PC-3 (cell line): Measurements from ENCODE around the gene WDR1. TPM values are rescaled to one million over a fixed set of nuclear protein-coding genes. Genes with fewer than 3 reads are reported as not detected.

Experiments
- ATAC-seq: fragments of 200-7000 bp; cut with Tn5 transposase; 2 replicates; pipeline ENCODE4 v1.9.1; 2020; ENCODE audit warnings: mild to moderate bottlenecking, moderate library complexity
- BruUV-seq: library from RNA; stranded (reverse); fragments of 400-500 nt; replicated peaks from 2 replicates; lab custom pipeline; 2021; lab: Mats Ljungman, UMichigan
- CTCF ChIA-PET: fragments of 300-600 bp; sonication (Branson Sonifier 250); formaldehyde crosslinking; loops from one replicate; lab custom pipeline; 2022; ENCODE audit warnings: antibody characterized with exemption; lab: Charles Lee
- POLR2A ChIA-PET: fragments of 300-600 bp; sonication (Branson Sonifier 250); formaldehyde crosslinking; loops from one replicate; lab custom pipeline; 2022; ENCODE audit warnings: antibody characterized with exemption; ENCODE audit not compliant: unreplicated experiment; lab: Charles Lee
- DNase-seq: peaks from one replicate; pipeline ENCODE4 v3.0.0-alpha.2; 2015
- H2AFZ ChIP-seq: fragments of 300-600 bp; sonication (generic); 2 replicates; pipeline ENCODE4 v1.6.0; 2016; ENCODE audit warnings: antibody characterized with exemption, low read length
- H3F3A ChIP-seq: fragments of 300-600 bp; sonication (generic); one replicate; pipeline ENCODE4 v1.6.0; 2017; ENCODE audit warnings: antibody characterized with exemption, low read length, control low read depth, mild to moderate bottlenecking; ENCODE audit not compliant: unreplicated experiment
- H3K27ac ChIP-seq: fragments of 300-600 bp; sonication (generic); 2 replicates; pipeline ENCODE4 v1.5.1; 2016; ENCODE audit warnings: mild to moderate bottlenecking, low read length
- H3K27me3 ChIP-seq: fragments of 300-600 bp; sonication (generic); 2 replicates; pipeline ENCODE4 v1.6.1; 2016; ENCODE audit warnings: low read length, mixed read lengths
- H3K36me3 ChIP-seq: fragments of 300-600 bp; sonication (generic); 2 replicates; pipeline ENCODE4 v1.6.1; 2016; ENCODE audit warnings: low read depth, mixed run types, low read length, mixed read lengths
- H3K4me1 ChIP-seq: fragments of 300-600 bp; sonication (generic); 2 replicates; pipeline ENCODE4 v1.5.1; 2016; ENCODE audit warnings: low read length; ENCODE audit not compliant: insufficient read depth
- H3K4me2 ChIP-seq: fragments of 300-600 bp; sonication (generic); 2 replicates; pipeline ENCODE4 v1.6.0; 2016; ENCODE audit warnings: low read length
- H3K4me3 ChIP-seq: fragments of 300-600 bp; sonication (generic); 2 replicates; pipeline ENCODE4 v1.5.1; 2016; ENCODE audit warnings: mild to moderate bottlenecking, low read length, mixed read lengths
- H3K79me2 ChIP-seq: fragments of 300-600 bp; sonication (generic); 2 replicates; pipeline ENCODE4 v1.6.1; 2017; ENCODE audit warnings: low read length, mixed read lengths
- H3K9ac ChIP-seq: fragments of 300-600 bp; sonication (generic); 2 replicates; pipeline ENCODE4 v1.6.0; 2016; ENCODE audit warnings: mild to moderate bottlenecking, low read length
- H3K9me2 ChIP-seq: fragments of 300-600 bp; sonication (generic); replicated peaks from 2 replicates; pipeline ENCODE4 v1.6.1; 2016; ENCODE audit warnings: mixed run types, low read length, mixed read lengths
- H3K9me3 ChIP-seq: fragments of 300-600 bp; sonication (generic); 2 replicates; pipeline ENCODE4 v1.6.1; 2016; ENCODE audit warnings: low read length, mixed read lengths
- H4K20me1 ChIP-seq: fragments of 300-600 bp; sonication (generic); 2 replicates; pipeline ENCODE4 v1.6.1; 2016; ENCODE audit warnings: low read length, mixed read lengths
- EZH2 ChIP-seq: fragments of 300-600 bp; sonication (generic); IDR thresholded peaks from one replicate; pipeline ENCODE4 v1.6.1; 2017; ENCODE audit warnings: antibody characterized with exemption, mild to moderate bottlenecking, low read length; ENCODE audit not compliant: unreplicated experiment
- EZH2phosphoT487 ChIP-seq: fragments of 300-600 bp; sonication (generic); IDR thresholded peaks from 2 replicates; pipeline ENCODE4 v1.6.1; 2018; ENCODE audit warnings: mild to moderate bottlenecking, antibody characterized with exemption, low read length, borderline replicate concordance
- intact Hi-C: fragments of 100-400 bp; cut with micrococcal nuclease; formaldehyde crosslinking; loops from 2 replicates; pipeline ENCODE4 v1.9.0; 2023
- total RNA-seq: library from RNA; depleted of rRNA; stranded (reverse); fragments of >200 nt; gene quantifications from 2 replicates; pipeline ENCODE4 v1.2.3, GENCODE V29; 2014
- TF ChIP-seq, protein P1 (sequence below): fragments of 300-600 bp; sonication (generic); conservative IDR thresholded peaks from 2 replicates; pipeline ENCODE4 v1.5.1; 2017; ENCODE audit warnings: antibody characterized with exemption, low read depth, mild to moderate bottlenecking, low read length

WDR1 gene
- total RNA-seq, 1 experiment from 2014 or later: 150 TPM

DNA sequence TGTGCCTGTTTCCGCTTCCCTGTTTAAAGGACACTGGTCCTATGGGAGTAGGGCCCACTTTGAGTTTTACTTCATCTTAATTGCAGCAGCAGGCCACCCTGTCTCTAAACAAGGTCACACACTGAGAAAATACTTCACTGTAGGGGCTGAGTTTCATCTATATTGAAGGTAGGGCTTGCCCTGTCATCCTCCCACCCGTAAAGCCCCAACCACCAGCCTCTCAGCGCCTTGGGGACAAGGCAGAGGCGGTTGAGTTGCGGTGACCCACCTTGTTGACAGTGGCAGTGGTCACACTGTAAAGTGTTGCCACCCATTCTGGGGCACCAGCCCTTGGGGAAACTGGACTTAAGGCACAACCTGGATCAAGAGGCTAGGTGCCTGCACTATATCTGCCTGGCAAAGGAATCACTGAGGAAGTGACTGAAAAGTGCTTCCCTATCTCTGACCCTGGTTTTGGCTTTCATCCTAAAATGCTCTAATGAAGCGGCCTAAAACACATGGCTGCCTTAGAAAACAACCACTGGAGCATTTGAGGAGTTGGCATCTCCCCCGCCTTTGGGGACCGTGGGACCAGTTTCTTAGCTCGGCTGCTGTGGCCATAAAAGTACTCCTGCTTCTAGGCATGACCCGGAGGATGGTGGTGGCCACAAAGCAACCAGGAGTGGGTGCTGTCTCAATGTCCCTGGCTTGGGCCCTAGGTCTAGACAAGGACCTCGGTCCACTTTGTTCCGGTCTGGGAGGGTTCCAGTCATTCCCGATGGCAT, 7.8 kb upstream of the WDR1 start:
- Histone ChIP-seq H3K4me3 (no peak overlapping the region), H3K4me1 (peaks cover 6% of the 10 kb centered on the region; the same call in 1 of the 2 replicates), H2AFZ (no peak overlapping the region), H3K4me2 (no peak overlapping the region), H3K79me2 (no peaks in the 10 kb centered on the region), H3K27ac (no peak overlapping the region), H3F3A (no peaks in the 10 kb centered on the region), H3K36me3 (no peaks in the 10 kb centered on the region), H3K9me2 (no peaks in the 10 kb centered on the region), H4K20me1 (no peaks in the 10 kb centered on the region), H3K9ac (no peak overlapping the region), H3K9me3 (no peaks in the 10 kb centered on the region), H3K27me3 (no peaks in the 10 kb centered on the region)
- intact Hi-C loops: no loop called here
- no TSS peak for BruUV-seq
- DNase-seq (no peak), ATAC-seq (no peak)
- TF ChIP-seq, protein P1, sequence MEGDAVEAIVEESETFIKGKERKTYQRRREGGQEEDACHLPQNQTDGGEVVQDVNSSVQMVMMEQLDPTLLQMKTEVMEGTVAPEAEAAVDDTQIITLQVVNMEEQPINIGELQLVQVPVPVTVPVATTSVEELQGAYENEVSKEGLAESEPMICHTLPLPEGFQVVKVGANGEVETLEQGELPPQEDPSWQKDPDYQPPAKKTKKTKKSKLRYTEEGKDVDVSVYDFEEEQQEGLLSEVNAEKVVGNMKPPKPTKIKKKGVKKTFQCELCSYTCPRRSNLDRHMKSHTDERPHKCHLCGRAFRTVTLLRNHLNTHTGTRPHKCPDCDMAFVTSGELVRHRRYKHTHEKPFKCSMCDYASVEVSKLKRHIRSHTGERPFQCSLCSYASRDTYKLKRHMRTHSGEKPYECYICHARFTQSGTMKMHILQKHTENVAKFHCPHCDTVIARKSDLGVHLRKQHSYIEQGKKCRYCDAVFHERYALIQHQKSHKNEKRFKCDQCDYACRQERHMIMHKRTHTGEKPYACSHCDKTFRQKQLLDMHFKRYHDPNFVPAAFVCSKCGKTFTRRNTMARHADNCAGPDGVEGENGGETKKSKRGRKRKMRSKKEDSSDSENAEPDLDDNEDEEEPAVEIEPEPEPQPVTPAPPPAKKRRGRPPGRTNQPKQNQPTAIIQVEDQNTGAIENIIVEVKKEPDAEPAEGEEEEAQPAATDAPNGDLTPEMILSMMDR: no peak
- TF ChIP-seq EZH2 (no peak), EZH2phosphoT487 (no peak)
- ChIA-PET POLR2A (no interaction called here), CTCF (no interaction called here)

DNA sequence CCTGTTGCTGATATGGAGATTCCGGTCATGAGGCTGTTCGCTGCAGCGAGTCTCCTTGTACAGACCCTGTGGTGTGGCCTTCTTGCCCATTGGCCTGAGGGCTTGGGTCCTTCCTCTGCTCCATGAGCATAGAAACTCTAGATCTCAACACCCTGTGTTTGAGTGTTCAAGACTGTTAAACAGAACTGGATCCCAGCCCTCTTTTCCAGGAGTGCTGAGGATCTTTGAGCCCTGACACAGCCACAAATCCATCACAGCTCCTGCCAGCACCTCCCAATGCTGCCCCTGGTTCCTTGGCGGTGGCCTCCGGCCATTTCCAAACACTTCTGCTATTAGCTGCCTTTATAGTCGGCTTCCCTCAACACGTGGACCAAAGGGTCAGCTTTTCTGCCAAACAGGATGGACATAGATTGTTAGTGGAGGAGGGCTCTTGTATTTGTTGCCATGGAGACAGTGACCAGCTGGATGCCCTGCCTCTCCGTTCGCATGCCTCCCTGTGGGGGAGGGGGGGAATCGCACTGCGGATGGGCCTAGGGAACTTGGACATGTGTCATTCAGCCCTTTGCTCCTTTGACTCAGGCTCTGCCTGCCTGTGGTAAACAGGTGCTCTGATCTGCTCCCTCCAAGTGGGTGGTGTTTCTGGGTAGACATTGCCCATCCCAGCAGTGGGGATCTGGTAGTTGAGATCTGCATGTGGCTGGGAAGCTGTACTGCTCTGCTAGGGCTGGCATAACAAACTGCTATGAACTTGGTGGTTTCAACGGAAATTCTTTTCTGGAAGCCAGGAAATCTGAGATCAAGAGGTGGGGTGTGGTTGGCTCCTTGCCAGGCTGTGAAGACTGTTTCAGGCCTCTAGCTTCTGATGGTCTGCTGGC, 6.9 kb upstream of the WDR1 start:
- no peaks in the 10 kb centered on the region for H3K9me2 ChIP-seq
- no peaks in the 10 kb centered on the region for H3F3A ChIP-seq
- H3K4me2 ChIP-seq: no peak overlapping the region
- no peaks in the 10 kb centered on the region for H4K20me1 ChIP-seq
- no TSS peak for BruUV-seq
- no peak overlapping the region for H2AFZ ChIP-seq
- ChIA-PET POLR2A (interaction anchor here (0.5 kb wide), 1 partner anchor 151 kb away, joined by 3 read pairs; no protein-coding TSS in a partner anchor), CTCF (no interaction called here)
- no peaks in the 10 kb centered on the region for H3K36me3 ChIP-seq
- no peaks in the 10 kb centered on the region for H3K9me3 ChIP-seq
- H3K4me3 ChIP-seq: no peak overlapping the region
- no peaks in the 10 kb centered on the region for H3K79me2 ChIP-seq
- no peak for ATAC-seq
- H3K27ac ChIP-seq: no peak overlapping the region
- TF ChIP-seq, protein P1: no peak
- no peak for TF ChIP-seq EZH2phosphoT487
- TF ChIP-seq EZH2: no peak
- H3K4me1 ChIP-seq: no peaks in the 10 kb centered on the region
- no peaks in the 10 kb centered on the region for H3K27me3 ChIP-seq
- DNase-seq: no peak
- no peak overlapping the region for H3K9ac ChIP-seq
- intact Hi-C loops: no loop called here
